NCI-H2029 (cell line): ENCODE data around the gene HIVEP2.

Experiments
- DNase-seq: peaks from one replicate; lab custom pipeline; 2025; lab: John Stamatoyannopoulos, UW

The HIVEP2 gene

GRCh38 chr6:142925575-142926110 lies 19.3 kb downstream of the HIVEP2 start:
- DNase-seq, result no peak

GRCh38 chr6:142918339-142919042 lies 26.5 kb downstream of the HIVEP2 start:
- no peak for DNase-seq

GRCh38 chr6:142916881-142917280 lies 28.1 kb downstream of the HIVEP2 start:
- DNase-seq, result no peak

GRCh38 chr6:142914937-142915697 lies 29.9 kb downstream of the HIVEP2 start:
- no peak for DNase-seq

GRCh38 chr6:142914369-142914768 lies 30.6 kb downstream of the HIVEP2 start:
- DNase-seq, result no peak

GRCh38 chr6:142913511-142914047 lies 31.4 kb downstream of the HIVEP2 start:
- DNase-seq, result no peak

GRCh38 chr6:142913036-142913510 lies 31.9 kb downstream of the HIVEP2 start:
- no peak for DNase-seq

- DNase-seq, result no peak
These were observed 32.9 kb downstream of the HIVEP2 start for GRCh38 chr6:142912125-142912524.

GRCh38 chr6:142911430-142911829 lies 33.5 kb downstream of the HIVEP2 start:
- DNase-seq, result no peak

GRCh38 chr6:142909686-142910085 lies 35.3 kb downstream of the HIVEP2 start:
- DNase-seq, result no peak

GRCh38 chr6:142908235-142908634 lies 36.7 kb downstream of the HIVEP2 start:
- no peak for DNase-seq

- DNase-seq, result no peak
These were observed 37.4 kb downstream of the HIVEP2 start for GRCh38 chr6:142907544-142907943.

- DNase-seq, result no peak
These were observed 38.0 kb downstream of the HIVEP2 start for GRCh38 chr6:142906945-142907470.

GRCh38 chr6:142903812-142904211 lies 41.2 kb downstream of the HIVEP2 start:
- no peak for DNase-seq

GRCh38 chr6:142902636-142903053 lies 42.3 kb downstream of the HIVEP2 start:
- DNase-seq, result peak; percentile 48

- DNase-seq, result no peak
These were observed 43.4 kb downstream of the HIVEP2 start for GRCh38 chr6:142901611-142902010.

GRCh38 chr6:142900227-142900971 lies 44.6 kb downstream of the HIVEP2 start:
- no peak for DNase-seq

GRCh38 chr6:142898927-142899895 lies 45.8 kb downstream of the HIVEP2 start:
- DNase-seq, result no peak

- DNase-seq, result no peak
These were observed 47.3 kb downstream of the HIVEP2 start for GRCh38 chr6:142897659-142898058.

GRCh38 chr6:142896732-142897131 lies 48.2 kb downstream of the HIVEP2 start:
- DNase-seq, result no peak

GRCh38 chr6:142893088-142893487 lies 51.9 kb downstream of the HIVEP2 start:
- no peak for DNase-seq
